PC-9 (cell line): ENCODE data around the gene TMEFF1. TPM values are rescaled to one million over a fixed set of nuclear protein-coding genes. Genes with fewer than 3 reads are reported as not detected.

Experiments used
- BruUV-seq: library from RNA; stranded (reverse); fragments of 400-500 nt; replicated peaks from 2 replicates; lab custom pipeline; 2021; lab: Mats Ljungman, UMichigan
- CTCF ChIA-PET: fragments of 300-600 bp; sonication (Branson Sonifier 250); formaldehyde crosslinking; loops from one replicate; lab custom pipeline; 2022; ENCODE audit warnings: antibody characterized with exemption; lab: Charles Lee
- POLR2A ChIA-PET: fragments of 300-600 bp; sonication (Branson Sonifier 250); formaldehyde crosslinking; loops from one replicate; lab custom pipeline; 2022; ENCODE audit warnings: antibody characterized with exemption; ENCODE audit not compliant: unreplicated experiment; lab: Charles Lee
- DNase-seq, 2 experiments: peaks; one replicate each; pipeline versions ENCODE4 v3.0.0 to v3.0.0-alpha.2; 2015 to 2022; ENCODE audit warnings: mixed read lengths in 1 of 2
- H2AFZ ChIP-seq: fragments of 200-600 bp; sonication (generic); 2 replicates; pipeline ENCODE4 v1.8.1; 2017; ENCODE audit warnings: antibody characterized with exemption
- H3F3A ChIP-seq: fragments of 200-600 bp; sonication (generic); 2 replicates; pipeline ENCODE4 v1.8.1; 2017; ENCODE audit warnings: antibody characterized with exemption, mild to moderate bottlenecking, low read depth; ENCODE audit not compliant: insufficient read depth
- H3K27ac ChIP-seq: fragments of 200-600 bp; sonication (generic); 2 replicates; pipeline ENCODE4 v1.6.1; 2016; ENCODE audit warnings: mixed run types
- H3K27me3 ChIP-seq: fragments of 200-600 bp; sonication (generic); 2 replicates; pipeline ENCODE4 v1.6.1; 2016; ENCODE audit warnings: low read depth, mixed run types; ENCODE audit not compliant: insufficient read depth
- H3K36me3 ChIP-seq: fragments of 200-600 bp; sonication (generic); 2 replicates; pipeline ENCODE4 v1.6.1; 2016; ENCODE audit warnings: low read depth, mixed run types
- H3K4me1 ChIP-seq: fragments of 200-600 bp; sonication (generic); replicated peaks from 2 replicates; pipeline ENCODE4 v1.6.1; 2016; ENCODE audit warnings: mixed run types; ENCODE audit not compliant: insufficient read depth
- H3K4me2 ChIP-seq: fragments of 200-600 bp; sonication (generic); 2 replicates; pipeline ENCODE4 v1.6.1; 2017; ENCODE audit warnings: mixed run types
- H3K4me3 ChIP-seq: fragments of 200-600 bp; sonication (generic); 2 replicates; pipeline ENCODE4 v1.6.1; 2016; ENCODE audit warnings: mixed run types
- H3K79me2 ChIP-seq: fragments of 200-600 bp; sonication (generic); 2 replicates; pipeline ENCODE4 v1.6.1; 2017; ENCODE audit warnings: low read depth, mixed run types
- H3K9me2 ChIP-seq: fragments of 200-600 bp; sonication (generic); 2 replicates; pipeline ENCODE4 v1.8.1; 2017; ENCODE audit warnings: mild to moderate bottlenecking; ENCODE audit not compliant: insufficient read depth
- H3K9me3 ChIP-seq: fragments of 200-600 bp; sonication (generic); 2 replicates; pipeline ENCODE4 v1.8.1; 2016; ENCODE audit warnings: low read depth; ENCODE audit not compliant: insufficient read depth
- H4K20me1 ChIP-seq: fragments of 200-600 bp; sonication (generic); 2 replicates; pipeline ENCODE4 v1.8.1; 2017; ENCODE audit not compliant: insufficient read depth
- CTCF ChIP-seq: fragments of 200-600 bp; sonication (generic); conservative IDR thresholded peaks from 2 replicates; pipeline ENCODE4 v1.6.1; 2017; ENCODE audit warnings: mixed run types, antibody characterized with exemption, mild to moderate bottlenecking, moderate library complexity
- EZH2 ChIP-seq: fragments of 200-600 bp; sonication (generic); IDR thresholded peaks from 2 replicates; pipeline ENCODE4 v1.8.0; 2017; ENCODE audit warnings: antibody characterized with exemption, low read depth
- intact Hi-C: fragments of 100-400 bp; cut with micrococcal nuclease; formaldehyde crosslinking; loops from one replicate; pipeline ENCODE4 v1.10.0; 2022; ENCODE audit not compliant: unreplicated experiment
- total RNA-seq: library from RNA; stranded (reverse); gene quantifications from 2 replicates; pipeline ENCODE4 v1.2.3, GENCODE V29; 2021

Gene TMEFF1
- total RNA-seq, 1 experiment from 2014 or later = 1.1 TPM

GRCh38 chr9:100443781-100444768, 28.9 kb upstream of the TMEFF1 start:
- intact Hi-C loops = no loop called here
- H3F3A ChIP-seq = no peaks in the 10 kb centered on the region
- H3K79me2 ChIP-seq = peaks cover 8% of the 10 kb centered on the region
- ChIA-PET CTCF (interaction anchor here (0.7 kb wide), 1 partner anchor 112 kb away, joined by 7 read pairs; no protein-coding TSS in a partner anchor), POLR2A (no interaction called here)
- H3K27me3 ChIP-seq = no peaks in the 10 kb centered on the region
- no peak overlapping the region for H3K27ac ChIP-seq
- no peaks in the 10 kb centered on the region for H3K9me3 ChIP-seq
- BruUV-seq = no TSS peak
- H3K4me1 ChIP-seq = no peaks in the 10 kb centered on the region
- H2AFZ ChIP-seq = no peak overlapping the region
- no peaks in the 10 kb centered on the region for H3K9me2 ChIP-seq
- DNase-seq = no peak
- TF ChIP-seq CTCF (no peak), EZH2 (no peak)
- H3K36me3 ChIP-seq = no peaks in the 10 kb centered on the region
- H3K4me3 ChIP-seq = no peak overlapping the region
- no peaks in the 10 kb centered on the region for H4K20me1 ChIP-seq
- no peak overlapping the region for H3K4me2 ChIP-seq

GRCh38 chr9:100445161-100445902, 27.6 kb upstream of the TMEFF1 start:
- DNase-seq = no peak
- Histone ChIP-seq H3K36me3 (no peaks in the 10 kb centered on the region), H3K9me2 (no peaks in the 10 kb centered on the region), H3K4me1 (no peaks in the 10 kb centered on the region), H3K79me2 (peaks cover under 1% of the 10 kb centered on the region; the same call in 1 of the 2 replicates), H3K4me2 (no peak overlapping the region), H3K27ac (no peak overlapping the region), H3K4me3 (no peak overlapping the region), H3K9me3 (no peaks in the 10 kb centered on the region), H3F3A (no peaks in the 10 kb centered on the region), H2AFZ (no peak overlapping the region), H4K20me1 (no peaks in the 10 kb centered on the region), H3K27me3 (no peaks in the 10 kb centered on the region)
- ChIA-PET CTCF (no interaction called here), POLR2A (interaction anchor here (0.6 kb wide), 1 partner anchor 139 kb away, joined by 4 read pairs; no protein-coding TSS in a partner anchor)
- BruUV-seq = no TSS peak
- TF ChIP-seq EZH2 = no peak
- TF ChIP-seq CTCF = no peak
- intact Hi-C loops = no loop called here

GRCh38 chr9:100445903-100446549, 26.9 kb upstream of the TMEFF1 start:
- no peak overlapping the region for H3K4me3 ChIP-seq
- H3K27ac ChIP-seq = no peak overlapping the region
- H2AFZ ChIP-seq = no peak overlapping the region
- H3K9me3 ChIP-seq = no peaks in the 10 kb centered on the region
- POLR2A ChIA-PET = no interaction called here
- no peaks in the 10 kb centered on the region for H3K79me2 ChIP-seq
- no peaks in the 10 kb centered on the region for H3K9me2 ChIP-seq
- intact Hi-C loops = no loop called here
- H3K4me1 ChIP-seq = no peaks in the 10 kb centered on the region
- no peaks in the 10 kb centered on the region for H3F3A ChIP-seq
- no peaks in the 10 kb centered on the region for H4K20me1 ChIP-seq
- TF ChIP-seq EZH2 (no peak), CTCF (no peak)
- no peaks in the 10 kb centered on the region for H3K27me3 ChIP-seq
- BruUV-seq = no TSS peak
- no peak for DNase-seq
- CTCF ChIA-PET = no interaction called here
- no peak overlapping the region for H3K4me2 ChIP-seq
- H3K36me3 ChIP-seq = no peaks in the 10 kb centered on the region
